ENCODE measurements around the gene PON2. TPM values are rescaled to one million over a fixed set of nuclear protein-coding genes. Genes with fewer than 3 reads are reported as not detected.

Gene PON2
- total RNA-seq, 4 donors from 2014 or later = 93.5 to 183 (median 155) TPM

GRCh38 chr7:95404316-95404865, 30.4 kb downstream of the PON2 start:
- no peak overlapping the region for H3K4me3 ChIP-seq
- H3K9me3 ChIP-seq = no peaks in the 10 kb centered on the region
- WGBS, 2 donors = 27 to 31% methylated on average over 4 of the region's 4 CpGs
- H3K27ac ChIP-seq = peak overlapping the region in 3 of 4 donors; percentile 34 to 79 (median 70)
- peaks cover 0 to 19% (median 0%) of the 10 kb centered on the region in 4 donors for H3K4me1 ChIP-seq
- DNase-seq (ENCODE audit: low spot score in 2 of 2) = no peak
- TF ChIP-seq POLR2A (IDR thresholded peaks at IDR 0.05) (no peak), CTCF (IDR thresholded peaks at IDR 0.05) (no peak), EP300 (IDR thresholded peaks at IDR 0.05) (peak in 1 of 2 donors; percentile 8)
- peaks cover 0 to 20% (median 0%) of the 10 kb centered on the region in 3 donors for H3K36me3 ChIP-seq
- H3K27me3 ChIP-seq = no peaks in the 10 kb centered on the region

- 91 to 96% methylated on average over 4 of the region's 4 CpGs for WGBS, 2 donors
- DNase-seq (ENCODE audit: low spot score in 2 of 2) = no peak
- H3K36me3 ChIP-seq = no peaks in the 10 kb centered on the region
- no peak overlapping the region for H3K4me3 ChIP-seq
- TF ChIP-seq EP300 (IDR thresholded peaks at IDR 0.05) = no peak
- no peak for TF ChIP-seq POLR2A (IDR thresholded peaks at IDR 0.05)
- no peak for TF ChIP-seq CTCF (IDR thresholded peaks at IDR 0.05)
- H3K27me3 ChIP-seq = no peaks in the 10 kb centered on the region
- no peaks in the 10 kb centered on the region for H3K9me3 ChIP-seq
- H3K4me1 ChIP-seq = peaks cover 0 to 3% (median 0%) of the 10 kb centered on the region in 4 donors
- H3K27ac ChIP-seq = no peak overlapping the region
Measured at GRCh38 chr7:95398155-95398940, 36.5 kb downstream of the PON2 start.

- Histone ChIP-seq H3K36me3 (no peaks in the 10 kb centered on the region), H3K27me3 (no peaks in the 10 kb centered on the region), H3K27ac (no peak overlapping the region), H3K9me3 (no peaks in the 10 kb centered on the region), H3K4me3 (peak overlapping the region in 1 of 4 donors; percentile 59), H3K4me1 (peaks cover 0 to 3% (median 0%) of the 10 kb centered on the region in 4 donors)
- no peak for DNase-seq (ENCODE audit: low spot score in 2 of 2)
- no peak for TF ChIP-seq CTCF (IDR thresholded peaks at IDR 0.05)
- TF ChIP-seq POLR2A (IDR thresholded peaks at IDR 0.05) = no peak
- no peak for TF ChIP-seq EP300 (IDR thresholded peaks at IDR 0.05)
- WGBS, 2 donors = 82 to 86% methylated on average over 3 of the region's 3 CpGs
Measured at GRCh38 chr7:95397381-95397780, 37.4 kb downstream of the PON2 start.

GRCh38 chr7:95396136-95397032, 38.4 kb downstream of the PON2 start, which contains the start of gene PON3:
Gene PON3, minus strand, starts transcription at chr7:95396375. Its CDS starts 25 bp downstream, at chr7:95396350.
- no peaks in the 10 kb centered on the region for H3K9me3 ChIP-seq
- peak within 1 kb of the TSS; percentile 36 to 59 (median 42) for H3K4me3 ChIP-seq
- TF ChIP-seq CTCF (IDR thresholded peaks at IDR 0.05) = no peak
- TF ChIP-seq POLR2A (IDR thresholded peaks at IDR 0.05) = no peak
- no peak for TF ChIP-seq EP300 (IDR thresholded peaks at IDR 0.05)
- WGBS, 2 donors = 16 to 26% methylated on average over 24 to 48 of the region's 68 CpGs
- H3K36me3 ChIP-seq = no peaks in the 10 kb centered on the region
- peak within 1 kb of the TSS in 2 of 4 donors; percentile 48 to 63 for H3K27ac ChIP-seq
- H3K4me1 ChIP-seq = peaks cover 0 to 3% (median 0%) of the 10 kb centered on the region in 4 donors
- no peak for DNase-seq (ENCODE audit: low spot score in 2 of 2)
- H3K27me3 ChIP-seq = no peaks in the 10 kb centered on the region

All from tibial nerve (tissue), 4 donors.